HG03442 (cell line): ENCODE data around the gene PROSER3.

Experiments used
- ATAC-seq: cut with Tn5 transposase; IDR thresholded peaks from one replicate; pipeline ENCODE4 v1.9.1; 2021; ENCODE audit warnings: mild to moderate bottlenecking, moderate library complexity; ENCODE audit not compliant: unreplicated experiment

PROSER3 gene

GRCh38 chr19:35738021-35738886, 19.7 kb upstream of the PROSER3 start:
- ATAC-seq: no peak

GRCh38 chr19:35738887-35739229, 19.1 kb upstream of the PROSER3 start:
- no peak for ATAC-seq

GRCh38 chr19:35739275-35740107, 18.5 kb upstream of the PROSER3 start:
- ATAC-seq: no peak

GRCh38 chr19:35740108-35740422, 17.9 kb upstream of the PROSER3 start:
- peak; percentile 22 for ATAC-seq

GRCh38 chr19:35740423-35741202, 17.4 kb upstream of the PROSER3 start:
- ATAC-seq: peak; percentile 56

- no peak for ATAC-seq
Measured at GRCh38 chr19:35741203-35741515, 16.8 kb upstream of the PROSER3 start.

- ATAC-seq: no peak
Measured at GRCh38 chr19:35742121-35742724, 15.8 kb upstream of the PROSER3 start, which contains the start of gene IGFLR1. Gene IGFLR1, minus strand, starts transcription at chr19:35742452. Its CDS starts 1,272 bp downstream, at chr19:35741180.

- ATAC-seq: no peak
Measured at GRCh38 chr19:35743640-35744429, 14.1 kb upstream of the PROSER3 start.

- ATAC-seq: peak; percentile 30
Measured at GRCh38 chr19:35744430-35745327, 13.3 kb upstream of the PROSER3 start.

GRCh38 chr19:35745328-35746086, 12.5 kb upstream of the PROSER3 start, which contains the start of the genes PSENEN and U2AF1L4:
Gene PSENEN, plus strand, starts transcription at chr19:35745651. Its CDS starts 280 bp downstream, at chr19:35745931.
Gene U2AF1L4, minus strand, starts transcription at chr19:35745418. Its CDS starts 27 bp downstream, at chr19:35745391.
- peak; percentile 39 for ATAC-seq

- ATAC-seq: no peak
Measured at GRCh38 chr19:35746087-35746462, 11.9 kb upstream of the PROSER3 start.

- ATAC-seq: no peak
Measured at GRCh38 chr19:35746531-35746930, 11.4 kb upstream of the PROSER3 start.

GRCh38 chr19:35748106-35749020, 9.6 kb upstream of the PROSER3 start, which contains the start of gene LIN37:
Gene LIN37, plus strand, starts transcription at chr19:35748576. Its CDS starts 149 bp downstream, at chr19:35748725.
- ATAC-seq: peak; percentile 69

GRCh38 chr19:35750167-35750566, 7.8 kb upstream of the PROSER3 start:
- ATAC-seq: no peak

- no peak for ATAC-seq
Measured at GRCh38 chr19:35751839-35752745, 5.9 kb upstream of the PROSER3 start.

- no peak for ATAC-seq
Measured at GRCh38 chr19:35752746-35753350, 5.1 kb upstream of the PROSER3 start.
